Measurements from ENCODE around the gene SUGCT. TPM values are rescaled to one million over a fixed set of nuclear protein-coding genes. Genes with fewer than 3 reads are reported as not detected.

Gene SUGCT
- total and polyA plus RNA-seq, 2 of the 8 experiments (the other 6 are each of a cell fraction or from before 2014, with no cell fraction given): 2.8 to 5.4 TPM

- H3K56ac ChIP-seq (replicated peaks; ENCODE audit: insufficient read length, low read depth, low read length): no peak overlapping the region
- H3K79me1 ChIP-seq (ENCODE audit: low read depth, low read length): no peaks in the 10 kb centered on the region
- no peak for DNase-seq (ENCODE audit: low read depth in 1 of 2, low spot score in 2 of 2)
- FAIRE-seq: no peak
- H3K23ac ChIP-seq (ENCODE audit: insufficient read length): no peak overlapping the region
- no peak overlapping the region for H4K91ac ChIP-seq (replicated peaks; ENCODE audit: insufficient read length, low read length)
- H3K14ac ChIP-seq (ENCODE audit: insufficient read length): no peak overlapping the region
- CTCF ChIA-PET (ENCODE audit: partially characterized antibody): interaction anchor here (0.9 to 2.9 kb wide), 2 partner anchors 8 to 15 kb away, joined by 3 to 9 read pairs; no protein-coding TSS in a partner anchor
- H3K4me2 ChIP-seq (ENCODE audit: insufficient read depth in 1 of 2, low read depth in 2 of 2, low read length in 2 of 2): no peak overlapping the region
- H3K79me2 ChIP-seq (ENCODE audit: control insufficient read depth in 1 of 2, insufficient read depth in 2 of 2, low read length in 2 of 2): no peaks in the 10 kb centered on the region
- no peak overlapping the region for H4K5ac ChIP-seq (ENCODE audit: insufficient read length, low read depth, low read length)
- POLR2A ChIA-PET (ENCODE audit: partially characterized antibody): no interaction called here
- no peak overlapping the region for H3K18ac ChIP-seq (ENCODE audit: extremely low read depth, low read length)
- H2BK15ac ChIP-seq (ENCODE audit: low read length): no peak overlapping the region
- no peak overlapping the region for H4K8ac ChIP-seq (ENCODE audit: extremely low read depth, insufficient read depth, low read length)
- no peak overlapping the region for H2AFZ ChIP-seq (ENCODE audit: low read length)
- H3K36me3 ChIP-seq (ENCODE audit: control insufficient read depth in 2 of 4, insufficient read depth in 4 of 4, low read length in 3 of 4): no peaks in the 10 kb centered on the region
- no peak overlapping the region for H2AK5ac ChIP-seq (ENCODE audit: low read depth, low read length)
- no peak overlapping the region for H3K27ac ChIP-seq (ENCODE audit: low read depth, low read length)
- no peaks in the 10 kb centered on the region for H3K23me2 ChIP-seq (ENCODE audit: low read depth, low read length)
- 0 out of 7 replicates have a peak, but pooled peaks cover 0 to 3% (median 0%) of the 10 kb centered on the region in 4 experiments for H3K4me1 ChIP-seq (replicated peaks in 1 of 4; ENCODE audit: control insufficient read depth in 3 of 4, insufficient read depth in 4 of 4, low read length in 3 of 4)
- no peaks in the 10 kb centered on the region for H3K27me3 ChIP-seq (replicated peaks in 1 of 4; ENCODE audit: control insufficient read depth in 3 of 4, extremely low read depth in 1 of 4, insufficient read depth in 3 of 4, low read length in 3 of 4)
- no peak overlapping the region for H3K9ac ChIP-seq (replicated peaks in 1 of 4; ENCODE audit: extremely low read depth in 1 of 4, low read depth in 3 of 4, low read length in 3 of 4)
- H3K4ac ChIP-seq (replicated peaks; ENCODE audit: insufficient read length, low read depth, low read length): no peak overlapping the region
- no peak overlapping the region for H2BK120ac ChIP-seq (replicated peaks; ENCODE audit: low read depth, low read length)
- H2BK20ac ChIP-seq (ENCODE audit: low read length): no peak overlapping the region
- H2BK5ac ChIP-seq (ENCODE audit: low read depth, low read length): no peak overlapping the region
- H3K4me3 ChIP-seq (ENCODE audit: extremely low read depth in 1 of 4, insufficient read depth in 2 of 4, low read depth in 3 of 4, low read length in 4 of 4): no peak overlapping the region
- H4K20me1 ChIP-seq (replicated peaks in 1 of 2; ENCODE audit: control insufficient read depth in 1 of 2, insufficient read depth in 2 of 2, low read length in 2 of 2): no peaks in the 10 kb centered on the region
- no peak overlapping the region for H2BK12ac ChIP-seq (ENCODE audit: low read depth, low read length)
- H3K9me3 ChIP-seq (ENCODE audit: insufficient read depth in 2 of 2, low read depth in 1 of 2, low read length in 1 of 2): no peaks in the 10 kb centered on the region
- no peak for TF ChIP-seq KDM5A (IDR thresholded peaks at IDR 0.05; ENCODE audit: low read length)
- no peak for TF ChIP-seq ASH2L (IDR thresholded peaks at IDR 0.05; ENCODE audit: low read length)
- TF ChIP-seq TCF12 (IDR thresholded peaks at IDR 0.05; ENCODE audit: low read depth, low read length): no peak
- no peak for TF ChIP-seq BCL11A (IDR thresholded peaks at IDR 0.05; ENCODE audit: low read depth in 2 of 2, low read length in 2 of 2)
- no peak for TF ChIP-seq NANOG (IDR thresholded peaks at IDR 0.05; ENCODE audit: insufficient read depth, low read depth, low read length, poor library complexity, severe bottlenecking)
- TF ChIP-seq, protein P1, sequence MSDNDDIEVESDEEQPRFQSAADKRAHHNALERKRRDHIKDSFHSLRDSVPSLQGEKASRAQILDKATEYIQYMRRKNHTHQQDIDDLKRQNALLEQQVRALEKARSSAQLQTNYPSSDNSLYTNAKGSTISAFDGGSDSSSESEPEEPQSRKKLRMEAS (IDR thresholded peaks at IDR 0.05): no peak
- no peak for TF ChIP-seq POU5F1 (IDR thresholded peaks at IDR 0.05; ENCODE audit: low read depth, low read length)
- no peak for TF ChIP-seq GTF2F1 (IDR thresholded peaks at IDR 0.05; ENCODE audit: borderline replicate concordance, low read depth, low read length)
- no peak for TF ChIP-seq KDM4A (IDR thresholded peaks at IDR 0.05; ENCODE audit: low read depth, low read length, severe bottlenecking)
- no peak for TF ChIP-seq TAF7 (optimal IDR thresholded peaks at IDR 0.05; ENCODE audit: borderline replicate concordance, low read depth, low read length)
- no peak for TF ChIP-seq SIRT6 (IDR thresholded peaks at IDR 0.05; ENCODE audit: low read length)
- TF ChIP-seq BRCA1 (IDR thresholded peaks at IDR 0.05; ENCODE audit: low read depth, low read length): no peak
- TF ChIP-seq HDAC2 (IDR thresholded peaks at IDR 0.05; ENCODE audit: borderline replicate concordance in 1 of 2, low read depth in 2 of 2, low read length in 2 of 2): no peak
- TF ChIP-seq, protein P2, sequence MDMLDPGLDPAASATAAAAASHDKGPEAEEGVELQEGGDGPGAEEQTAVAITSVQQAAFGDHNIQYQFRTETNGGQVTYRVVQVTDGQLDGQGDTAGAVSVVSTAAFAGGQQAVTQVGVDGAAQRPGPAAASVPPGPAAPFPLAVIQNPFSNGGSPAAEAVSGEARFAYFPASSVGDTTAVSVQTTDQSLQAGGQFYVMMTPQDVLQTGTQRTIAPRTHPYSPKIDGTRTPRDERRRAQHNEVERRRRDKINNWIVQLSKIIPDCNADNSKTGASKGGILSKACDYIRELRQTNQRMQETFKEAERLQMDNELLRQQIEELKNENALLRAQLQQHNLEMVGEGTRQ (IDR thresholded peaks at IDR 0.05; ENCODE audit: low read length): no peak
These were observed 320.7 kb downstream of the SUGCT start for GRCh38 chr7:40455485-40455884.
